Kidney (tissue), 14 donors: ENCODE measurements around the gene SYDE2. TPM values are rescaled to one million over a fixed set of nuclear protein-coding genes. Genes with fewer than 3 reads are reported as not detected.

Experiments used
- DNase-seq, 5 donors: peaks; one replicate each; pipeline ENCODE4 v3.0.0-alpha.2; 2013 to 2020
- FAIRE-seq: peaks from 2 replicates; lab custom pipeline; 2012; peaks lifted over from hg19 to GRCh38; lab: Jason Lieb, UNC
- H3K27ac ChIP-seq, 2 donors: one replicate each; pipeline ENCODE4 v1.7.0; 2013; ENCODE audit warnings: low read depth in 2 of 2, low read length in 2 of 2, inconsistent platforms in 1 of 2
- H3K27me3 ChIP-seq: one replicate; pipeline ENCODE4 v1.7.1; 2013; ENCODE audit warnings: low read length, inconsistent platforms; ENCODE audit not compliant: control insufficient read depth, insufficient read depth
- H3K36me3 ChIP-seq, 3 donors: one replicate each; pipeline versions ENCODE4 v1.7.0 to v1.7.1; 2013; ENCODE audit warnings: low read length in 3 of 3, control low read depth in 1 of 3, inconsistent platforms in 1 of 3; ENCODE audit not compliant: insufficient read depth in 3 of 3, control insufficient read depth in 2 of 3
- H3K4me1 ChIP-seq, 3 donors: one replicate each; pipeline versions ENCODE4 v1.7.0 to v1.7.1; 2013; ENCODE audit warnings: low read length in 3 of 3, inconsistent platforms in 1 of 3, low read depth in 1 of 3; ENCODE audit not compliant: control insufficient read depth in 2 of 3, insufficient read depth in 2 of 3
- H3K4me3 ChIP-seq, 3 donors: one replicate each; pipeline versions ENCODE4 v1.7.0 to v1.8.1; 2013; ENCODE audit warnings: low read length in 3 of 3, control low read depth in 1 of 3, inconsistent platforms in 1 of 3
- H3K9ac ChIP-seq, 3 donors: one replicate each; pipeline versions ENCODE4 v1.7.0 to v1.7.1; 2013; ENCODE audit warnings: low read length in 3 of 3, control low read depth in 1 of 3, inconsistent platforms in 1 of 3
- H3K9me3 ChIP-seq, 3 donors: one replicate each; pipeline versions ENCODE4 v1.7.0 to v1.7.1; 2013; ENCODE audit warnings: low read length in 3 of 3, control low read depth in 1 of 3, inconsistent platforms in 1 of 3; ENCODE audit not compliant: control insufficient read depth in 2 of 3, insufficient read depth in 1 of 3
- intact Hi-C: fragments of 100-400 bp; cut with DNase I; formaldehyde crosslinking; loops from one replicate; pipeline ENCODE4 v1.11.1; 2022
- polyA plus RNA-seq: library from polyadenylated mRNA; stranded (reverse); fragments of 350-450 nt; fragmentation: Illumina TruSeq; extraction: RNeasy Lipid Tissue Mini Kit (QIAGEN cat#74804); gene quantifications from one replicate; pipeline ENCODE4 v1.2.3, GENCODE V29; 2014; ENCODE audit warnings: low read depth, low replicate concordance; ENCODE audit not compliant: insufficient read depth
- total RNA-seq: library from RNA; stranded (reverse); fragmentation: NEBNext Ultra II Directional; extraction: Animal tissue kit (Norgen Biotek cat#: 25700); gene quantifications from one replicate; pipeline ENCODE4 v1.2.1, GENCODE V29; 2021
- TF ChIP-seq, protein P1 (sequence below): IDR thresholded peaks from 3 replicates; pipeline ENCODE4 v1.5.1; 2012; ENCODE audit warnings: mild to moderate bottlenecking, moderate library complexity, borderline replicate concordance; ENCODE audit not compliant: insufficient read depth; ENCODE audit errors: extremely low read depth
- donor health status: control.
- donor health status: control.
- donor health status: control.
- donor health status: control.
- donor health status: control.
- donor health status: DM: yes; HTN: yes; CAD: no.
- donor health status: Normal renal cell carcinoma (clear cell type).

Gene SYDE2
- total and polyA plus RNA-seq, 2 donors from 2014 or later, result 1.3 to 7.0 TPM

DNA sequence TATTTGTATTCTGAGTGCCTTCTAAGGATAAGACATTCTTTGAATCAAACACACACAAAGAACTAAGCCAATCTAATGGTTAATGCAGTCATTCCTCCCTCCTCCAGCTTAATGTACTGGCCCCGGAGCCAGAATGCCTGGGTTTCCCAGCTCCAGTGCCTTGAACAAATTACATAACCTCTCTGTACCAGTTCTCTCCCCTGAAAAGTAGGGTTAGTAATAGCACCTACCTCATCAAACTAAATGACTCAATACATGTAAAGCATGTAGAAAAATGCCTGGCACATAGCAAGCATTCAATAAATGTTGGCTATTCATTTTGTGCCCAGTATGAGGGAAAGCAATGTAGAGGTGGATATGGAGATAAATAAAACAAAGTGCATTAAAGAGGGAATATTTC is 44.6 kb upstream of the SYDE2 start:
- FAIRE-seq (no peak), DNase-seq (no peak)
- Histone ChIP-seq H3K27ac (no peak overlapping the region), H3K27me3 (no peaks in the 10 kb centered on the region), H3K4me3 (no peak overlapping the region), H3K9me3 (no peaks in the 10 kb centered on the region), H3K36me3 (no peaks in the 10 kb centered on the region), H3K4me1 (no peaks in the 10 kb centered on the region), H3K9ac (no peak overlapping the region)
- intact Hi-C loops, result no loop called here
- TF ChIP-seq, protein P1, sequence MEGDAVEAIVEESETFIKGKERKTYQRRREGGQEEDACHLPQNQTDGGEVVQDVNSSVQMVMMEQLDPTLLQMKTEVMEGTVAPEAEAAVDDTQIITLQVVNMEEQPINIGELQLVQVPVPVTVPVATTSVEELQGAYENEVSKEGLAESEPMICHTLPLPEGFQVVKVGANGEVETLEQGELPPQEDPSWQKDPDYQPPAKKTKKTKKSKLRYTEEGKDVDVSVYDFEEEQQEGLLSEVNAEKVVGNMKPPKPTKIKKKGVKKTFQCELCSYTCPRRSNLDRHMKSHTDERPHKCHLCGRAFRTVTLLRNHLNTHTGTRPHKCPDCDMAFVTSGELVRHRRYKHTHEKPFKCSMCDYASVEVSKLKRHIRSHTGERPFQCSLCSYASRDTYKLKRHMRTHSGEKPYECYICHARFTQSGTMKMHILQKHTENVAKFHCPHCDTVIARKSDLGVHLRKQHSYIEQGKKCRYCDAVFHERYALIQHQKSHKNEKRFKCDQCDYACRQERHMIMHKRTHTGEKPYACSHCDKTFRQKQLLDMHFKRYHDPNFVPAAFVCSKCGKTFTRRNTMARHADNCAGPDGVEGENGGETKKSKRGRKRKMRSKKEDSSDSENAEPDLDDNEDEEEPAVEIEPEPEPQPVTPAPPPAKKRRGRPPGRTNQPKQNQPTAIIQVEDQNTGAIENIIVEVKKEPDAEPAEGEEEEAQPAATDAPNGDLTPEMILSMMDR, result no peak

DNA sequence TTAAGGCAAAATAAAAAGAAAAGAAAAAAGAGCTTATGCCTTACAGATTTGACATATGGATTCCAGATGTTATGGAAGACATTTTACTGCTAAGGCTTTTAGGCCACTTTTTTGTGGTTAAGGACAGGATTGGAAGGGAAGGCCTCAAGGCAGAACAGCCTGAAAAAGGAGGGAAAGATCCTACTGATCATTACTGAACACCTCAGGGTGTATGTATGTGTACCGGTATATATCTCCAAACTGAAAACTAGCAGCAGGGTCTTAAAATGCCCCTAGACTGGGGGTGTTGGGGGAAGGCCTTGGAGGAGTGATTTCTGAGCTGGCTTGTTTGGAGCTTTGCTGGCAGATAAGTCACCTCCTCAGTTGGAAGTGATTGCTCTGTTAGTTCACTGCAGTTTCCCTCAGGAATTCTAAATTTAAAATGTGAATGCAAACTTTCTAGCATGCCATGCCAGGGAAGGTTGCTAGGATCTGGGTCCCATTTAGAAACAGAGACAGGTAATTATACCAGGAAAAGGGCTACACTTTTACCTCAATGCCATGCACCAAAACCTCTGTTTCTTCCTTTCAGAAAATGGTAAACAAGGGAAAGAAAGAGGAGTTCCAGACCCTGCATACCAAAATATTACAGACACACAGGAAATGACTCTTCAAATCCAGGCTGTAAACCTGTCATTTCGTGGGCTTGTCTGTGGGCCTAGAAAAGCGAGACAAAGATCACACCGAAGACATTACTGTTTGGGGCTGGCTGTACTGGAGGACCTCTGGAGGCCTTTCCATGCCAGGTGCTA is 43.6 kb upstream of the SYDE2 start:
- TF ChIP-seq, protein P1, result no peak
- intact Hi-C loops, result no loop called here
- H3K27me3 ChIP-seq, result no peaks in the 10 kb centered on the region
- no peaks in the 10 kb centered on the region for H3K4me1 ChIP-seq
- H3K36me3 ChIP-seq, result no peaks in the 10 kb centered on the region
- peak in 2 of 5 donors; percentile 29 to 62 for DNase-seq
- no peak overlapping the region for H3K4me3 ChIP-seq
- H3K27ac ChIP-seq, result no peak overlapping the region
- H3K9ac ChIP-seq, result no peak overlapping the region
- FAIRE-seq, result no peak
- H3K9me3 ChIP-seq, result no peaks in the 10 kb centered on the region

DNA sequence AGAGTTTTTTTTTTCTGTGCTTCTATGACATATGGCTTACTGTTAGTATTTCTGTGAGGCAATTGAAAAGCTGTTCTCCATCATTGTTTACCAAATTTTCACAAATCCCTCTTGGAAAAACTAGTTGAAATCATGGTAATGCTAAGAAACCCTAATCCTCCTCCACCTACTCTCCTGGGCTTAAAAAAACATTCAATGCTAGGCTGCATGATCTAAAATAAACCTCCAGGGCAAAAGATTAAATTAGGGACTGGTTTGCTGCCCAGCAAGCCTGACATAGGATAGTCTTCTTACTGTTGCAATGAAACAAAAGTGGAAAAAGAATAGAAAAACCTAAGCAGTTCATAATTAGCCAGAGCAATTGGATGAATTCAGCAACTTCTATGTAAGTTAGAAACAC is 42.6 kb upstream of the SYDE2 start:
- Histone ChIP-seq H3K27ac (no peak overlapping the region), H3K9me3 (no peaks in the 10 kb centered on the region), H3K9ac (no peak overlapping the region), H3K4me1 (no peaks in the 10 kb centered on the region), H3K4me3 (no peak overlapping the region), H3K27me3 (no peaks in the 10 kb centered on the region), H3K36me3 (no peaks in the 10 kb centered on the region)
- FAIRE-seq, result no peak
- intact Hi-C loops, result no loop called here
- TF ChIP-seq, protein P1, result no peak
- DNase-seq, result no peak
